Neural progenitor cell (in vitro differentiated cells): ENCODE data around the gene TOR1A. TPM values are rescaled to one million over a fixed set of nuclear protein-coding genes. Genes with fewer than 3 reads are reported as not detected.

Experiments used
- DNase-seq: peaks from one replicate; pipeline ENCODE4 v3.0.0-alpha.2; 2016; ENCODE audit warnings: low spot score
- H2AFZ ChIP-seq: fragments of 200-600 bp; sonication (generic); replicated peaks from 2 replicates; pipeline ENCODE4 v1.6.1; 2016; ENCODE audit warnings: antibody characterized with exemption
- H3F3A ChIP-seq: fragments of 200-600 bp; sonication (generic); 2 replicates; pipeline ENCODE4 v1.6.1; 2016; ENCODE audit warnings: antibody characterized with exemption, low read depth
- H3K27ac ChIP-seq: fragments of 200-600 bp; sonication (generic); 2 replicates; pipeline ENCODE4 v1.5.1; 2016; ENCODE audit warnings: mild to moderate bottlenecking
- H3K27me3 ChIP-seq: fragments of 200-600 bp; sonication (generic); 2 replicates; pipeline ENCODE4 v1.6.1; 2016; ENCODE audit warnings: mild to moderate bottlenecking, moderate library complexity
- H3K36me3 ChIP-seq: fragments of 200-600 bp; sonication (generic); 2 replicates; pipeline ENCODE4 v1.5.1; 2016
- H3K4me1 ChIP-seq: fragments of 200-600 bp; sonication (generic); 2 replicates; pipeline ENCODE4 v1.6.1; 2016; ENCODE audit warnings: mixed run types
- H3K4me2 ChIP-seq: fragments of 200-600 bp; sonication (generic); 2 replicates; pipeline ENCODE4 v1.6.1; 2016
- H3K4me3 ChIP-seq: fragments of 200-600 bp; sonication (generic); 2 replicates; pipeline ENCODE4 v1.5.1; 2016
- H3K79me2 ChIP-seq: fragments of 200-600 bp; sonication (generic); 2 replicates; pipeline ENCODE4 v1.6.1; 2016; ENCODE audit warnings: low read depth
- H3K9ac ChIP-seq: fragments of 200-600 bp; sonication (generic); 2 replicates; pipeline ENCODE4 v1.6.1; 2016
- H3K9me3 ChIP-seq: fragments of 200-600 bp; sonication (generic); 2 replicates; pipeline ENCODE4 v1.5.1; 2016; ENCODE audit warnings: low read depth
- H4K20me1 ChIP-seq: fragments of 200-600 bp; sonication (generic); 2 replicates; pipeline ENCODE4 v1.6.1; 2016; ENCODE audit warnings: low read depth
- H3K27ac Mint-ChIP-seq: 3 replicates; pipeline ENCODE4 v1.8.0; 2021; ENCODE audit warnings: mixed read lengths
- H3K27me3 Mint-ChIP-seq: 2 replicates; pipeline ENCODE4 v1.8.0; 2022; ENCODE audit warnings: low read depth, mild to moderate bottlenecking, inconsistent platforms, moderate library complexity, mixed read lengths; ENCODE audit not compliant: insufficient read depth
- H3K36me3 Mint-ChIP-seq: 3 replicates; pipeline ENCODE4 v1.8.0; 2021; ENCODE audit warnings: mixed read lengths
- H3K4me1 Mint-ChIP-seq: 3 replicates; pipeline ENCODE4 v1.8.0; 2021; ENCODE audit warnings: mixed read lengths
- H3K4me3 Mint-ChIP-seq: 3 replicates; pipeline ENCODE4 v1.8.0; 2021; ENCODE audit warnings: mild to moderate bottlenecking, moderate library complexity, mixed read lengths
- H3K9me3 Mint-ChIP-seq: 3 replicates; pipeline ENCODE4 v1.8.0; 2020; ENCODE audit warnings: mixed read lengths
- EZH2 ChIP-seq: fragments of 200-600 bp; sonication (generic); IDR thresholded peaks from 2 replicates; pipeline ENCODE4 v1.6.1; 2017; ENCODE audit warnings: antibody characterized with exemption, mild to moderate bottlenecking, moderate library complexity
- EZH2phosphoT487 ChIP-seq: fragments of 200-600 bp; sonication (generic); IDR thresholded peaks from 2 replicates; pipeline ENCODE4 v1.6.1; 2017; ENCODE audit warnings: antibody characterized with exemption
- total RNA-seq: library from RNA; depleted of rRNA; stranded (reverse); fragments of >200 nt; gene quantifications from 2 replicates; pipeline ENCODE4 v1.2.3, GENCODE V29; 2015; ENCODE audit warnings: low replicate concordance
- TF ChIP-seq, protein P1 (sequence below): fragments of 200-600 bp; sonication (generic); IDR thresholded peaks from 2 replicates; pipeline ENCODE4 v1.5.1; 2017; ENCODE audit warnings: antibody characterized with exemption, mild to moderate bottlenecking

The TOR1A gene
- total RNA-seq, 1 donor from 2014 or later = 39.6 TPM

DNA sequence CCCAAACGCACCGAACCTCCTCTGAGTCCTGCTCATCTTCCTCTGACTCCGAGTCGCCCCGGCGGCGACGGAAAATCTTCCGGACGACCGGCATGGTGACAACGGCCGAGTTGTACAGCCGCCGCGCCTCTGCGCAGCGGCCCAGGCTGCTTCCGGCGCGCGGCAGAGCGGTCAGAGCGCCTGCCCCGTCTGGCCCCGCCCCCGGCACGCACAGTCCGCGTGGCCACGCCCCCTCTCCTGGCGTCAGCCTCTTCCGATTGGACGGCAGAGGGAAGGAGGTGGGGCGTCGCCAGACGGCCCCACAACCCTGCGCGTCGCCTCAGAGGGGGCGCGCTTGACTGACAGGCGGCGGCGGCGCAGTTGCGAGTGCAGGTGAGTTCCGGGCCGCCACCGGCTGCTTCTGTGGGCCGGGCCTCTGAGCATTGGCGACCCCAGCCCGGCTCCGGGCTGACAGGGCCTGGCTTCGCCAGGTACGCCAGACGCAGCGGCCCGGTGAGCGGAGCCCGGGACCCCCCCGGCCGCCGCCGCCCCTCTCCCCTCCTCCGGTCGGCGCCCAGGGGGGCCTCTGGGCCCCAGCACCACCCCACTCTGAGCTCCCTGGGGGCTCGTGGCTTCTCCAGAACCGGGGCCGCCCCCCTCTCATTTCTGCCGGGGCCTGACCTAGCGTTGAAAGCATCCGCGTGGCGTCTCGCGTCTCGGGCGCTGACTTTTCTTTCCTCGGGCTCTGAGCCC is 11.4 kb upstream of the TOR1A start, which contains the start of the genes C9orf78 and USP20:
Gene C9orf78, minus strand, starts transcription at position 148 of the 732 bp plus-strand sequence. Its CDS starts 54 bp downstream, at position 94.
Gene USP20, plus strand, starts transcription at position 331 of the 732 bp plus-strand sequence. CDS start 17,098 bp downstream, outside the sequence.
- peak within 1 kb of the TSS; percentile 90 for H3K4me3 ChIP-seq
- peaks cover 11% of the 10 kb centered on the region for H3F3A ChIP-seq
- H3K27me3 Mint-ChIP-seq = peaks cover 9% of the 10 kb centered on the region
- peaks cover 10% of the 10 kb centered on the region for H4K20me1 ChIP-seq
- H3K9me3 ChIP-seq = no peaks in the 10 kb centered on the region
- H3K27ac Mint-ChIP-seq = peak within 1 kb of the TSS; percentile 66
- H3K27me3 ChIP-seq = no peaks in the 10 kb centered on the region
- peak within 1 kb of the TSS; percentile 69 for H3K9ac ChIP-seq
- no peak for TF ChIP-seq EZH2
- no peak for TF ChIP-seq EZH2phosphoT487
- TF ChIP-seq, protein P1, sequence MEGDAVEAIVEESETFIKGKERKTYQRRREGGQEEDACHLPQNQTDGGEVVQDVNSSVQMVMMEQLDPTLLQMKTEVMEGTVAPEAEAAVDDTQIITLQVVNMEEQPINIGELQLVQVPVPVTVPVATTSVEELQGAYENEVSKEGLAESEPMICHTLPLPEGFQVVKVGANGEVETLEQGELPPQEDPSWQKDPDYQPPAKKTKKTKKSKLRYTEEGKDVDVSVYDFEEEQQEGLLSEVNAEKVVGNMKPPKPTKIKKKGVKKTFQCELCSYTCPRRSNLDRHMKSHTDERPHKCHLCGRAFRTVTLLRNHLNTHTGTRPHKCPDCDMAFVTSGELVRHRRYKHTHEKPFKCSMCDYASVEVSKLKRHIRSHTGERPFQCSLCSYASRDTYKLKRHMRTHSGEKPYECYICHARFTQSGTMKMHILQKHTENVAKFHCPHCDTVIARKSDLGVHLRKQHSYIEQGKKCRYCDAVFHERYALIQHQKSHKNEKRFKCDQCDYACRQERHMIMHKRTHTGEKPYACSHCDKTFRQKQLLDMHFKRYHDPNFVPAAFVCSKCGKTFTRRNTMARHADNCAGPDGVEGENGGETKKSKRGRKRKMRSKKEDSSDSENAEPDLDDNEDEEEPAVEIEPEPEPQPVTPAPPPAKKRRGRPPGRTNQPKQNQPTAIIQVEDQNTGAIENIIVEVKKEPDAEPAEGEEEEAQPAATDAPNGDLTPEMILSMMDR = no peak
- H3K79me2 ChIP-seq = peaks cover 28% of the 10 kb centered on the region
- H3K4me2 ChIP-seq = peak within 1 kb of the TSS; percentile 97
- H2AFZ ChIP-seq = peak within 1 kb of the TSS; percentile 71
- peaks cover 31% of the 10 kb centered on the region for H3K4me1 Mint-ChIP-seq
- no peaks in the 10 kb centered on the region for H3K36me3 ChIP-seq
- peaks cover 8% of the 10 kb centered on the region for H3K36me3 Mint-ChIP-seq
- H3K27ac ChIP-seq = no peak within 1 kb of the TSS
- DNase-seq = peak; percentile 100
- no peaks in the 10 kb centered on the region for H3K9me3 Mint-ChIP-seq
- peak within 1 kb of the TSS; percentile 98 for H3K4me3 Mint-ChIP-seq
- peaks cover 5% of the 10 kb centered on the region for H3K4me1 ChIP-seq

- H3K27me3 ChIP-seq = no peaks in the 10 kb centered on the region
- peaks cover 10% of the 10 kb centered on the region for H4K20me1 ChIP-seq
- H3K9ac ChIP-seq = peak overlapping the region; percentile 58
- Mint-ChIP-seq H3K9me3 (no peaks in the 10 kb centered on the region), H3K27ac (no peak overlapping the region), H3K4me1 (peaks cover 28% of the 10 kb centered on the region), H3K36me3 (peaks cover 8% of the 10 kb centered on the region), H3K4me3 (peak overlapping the region; percentile 98), H3K27me3 (peaks cover 9% of the 10 kb centered on the region)
- DNase-seq = peak; percentile 15
- no peak overlapping the region for H3K27ac ChIP-seq
- H3K36me3 ChIP-seq = no peaks in the 10 kb centered on the region
- H3K4me1 ChIP-seq = peaks cover 5% of the 10 kb centered on the region
- H3K9me3 ChIP-seq = no peaks in the 10 kb centered on the region
- H3K4me3 ChIP-seq = peak overlapping the region; percentile 90
- H2AFZ ChIP-seq = peak overlapping the region; percentile 71
- no peak for TF ChIP-seq EZH2phosphoT487
- no peak for TF ChIP-seq EZH2
- TF ChIP-seq, protein P1 = no peak
- H3F3A ChIP-seq = peaks cover 11% of the 10 kb centered on the region
- H3K79me2 ChIP-seq = peaks cover 28% of the 10 kb centered on the region
- H3K4me2 ChIP-seq = peak overlapping the region; percentile 86
Observed at GRCh38 chr9:129834489-129835127, 10.7 kb upstream of the TOR1A start.

- Histone ChIP-seq H3K27me3 (no peaks in the 10 kb centered on the region), H3K9ac (no peak overlapping the region), H2AFZ (no peak overlapping the region), H3K4me1 (peaks cover 5% of the 10 kb centered on the region), H3F3A (peaks cover 11% of the 10 kb centered on the region), H4K20me1 (peaks cover 10% of the 10 kb centered on the region), H3K27ac (no peak overlapping the region), H3K79me2 (peaks cover 28% of the 10 kb centered on the region), H3K4me2 (no peak overlapping the region), H3K9me3 (no peaks in the 10 kb centered on the region), H3K36me3 (no peaks in the 10 kb centered on the region), H3K4me3 (no peak overlapping the region)
- H3K4me1 Mint-ChIP-seq = peaks cover 17% of the 10 kb centered on the region
- H3K4me3 Mint-ChIP-seq = no peak overlapping the region
- H3K27me3 Mint-ChIP-seq = peaks cover 7% of the 10 kb centered on the region
- TF ChIP-seq, protein P1 = no peak
- TF ChIP-seq EZH2phosphoT487 (no peak), EZH2 (no peak)
- H3K27ac Mint-ChIP-seq = no peak overlapping the region
- H3K9me3 Mint-ChIP-seq = no peaks in the 10 kb centered on the region
- peaks cover 12% of the 10 kb centered on the region for H3K36me3 Mint-ChIP-seq
- no peak for DNase-seq
Observed at GRCh38 chr9:129832982-129833381, 9.0 kb upstream of the TOR1A start.
